Small intestine (tissue), 7 donors: ENCODE measurements around the gene ZBTB42. TPM values are rescaled to one million over a fixed set of nuclear protein-coding genes. Genes with fewer than 3 reads are reported as not detected.

Experiments used
- DNase-seq, 2 donors: peaks; one replicate each; pipeline versions ENCODE4 v3.0.0 to v3.0.0-alpha.2; 2013
- FAIRE-seq: peaks from 2 replicates; lab custom pipeline; 2012; peaks lifted over from hg19 to GRCh38; lab: Jason Lieb, UNC
- H3K27ac ChIP-seq, 3 donors: one replicate each; pipeline ENCODE4 v1.5.1; 2013; ENCODE audit warnings: low read length in 2 of 3, mild to moderate bottlenecking in 2 of 3, control low read depth in 1 of 3, inconsistent platforms in 1 of 3, low read depth in 1 of 3, moderate library complexity in 1 of 3
- H3K27me3 ChIP-seq, 3 donors: one replicate each; pipeline ENCODE4 v1.6.1; 2013; ENCODE audit warnings: low read length in 3 of 3, inconsistent platforms in 1 of 3; ENCODE audit not compliant: control insufficient read depth in 3 of 3, insufficient read depth in 3 of 3
- H3K36me3 ChIP-seq, 3 donors: one replicate each; pipeline ENCODE4 v1.6.1; 2013; ENCODE audit warnings: low read length in 3 of 3, inconsistent platforms in 1 of 3, low read depth in 1 of 3, mild to moderate bottlenecking in 1 of 3, moderate library complexity in 1 of 3; ENCODE audit not compliant: control insufficient read depth in 3 of 3, insufficient read depth in 2 of 3
- H3K4me1 ChIP-seq, 3 donors: one replicate each; pipeline ENCODE4 v1.6.1; 2013; ENCODE audit warnings: low read length in 2 of 3, inconsistent platforms in 1 of 3, low read depth in 1 of 3, mild to moderate bottlenecking in 1 of 3, moderate library complexity in 1 of 3; ENCODE audit not compliant: control insufficient read depth in 3 of 3, insufficient read depth in 2 of 3
- H3K4me3 ChIP-seq, 3 donors: one replicate each; pipeline ENCODE4 v1.5.1; 2013; ENCODE audit warnings: low read length in 3 of 3, control low read depth in 1 of 3, inconsistent platforms in 1 of 3, low read depth in 1 of 3, mild to moderate bottlenecking in 1 of 3, moderate library complexity in 1 of 3
- H3K9me3 ChIP-seq, 2 donors: one replicate each; pipeline ENCODE4 v1.6.1; 2013; ENCODE audit warnings: low read depth in 1 of 2, low read length in 1 of 2; ENCODE audit not compliant: control insufficient read depth in 2 of 2, insufficient read depth in 1 of 2
- WGBS, 3 donors: extraction: QIAGEN DNeasy Blood & Tissue Kit; methylation state at CpG; one replicate each; pipeline ENCODE4 v1.1.7; 2013; 5-methylcytosine and 5-hydroxymethylcytosine counted together
- polyA plus RNA-seq, 4 donors: library from polyadenylated mRNA; stranded (reverse) in 3 of 4; unstranded in 1 of 4; fragments of 200-250 nt in 3 of 4; fragments of 120-200 nt in 1 of 4; gene quantifications; one replicate each; pipeline versions ENCODE4 v1.2.1 to v1.2.3, GENCODE V29; 2013
- donor health status: healthy with polysubstance abuse.
- donor health status: control.
- donor health status: control.
- donor health status: Bipolar disorder and iron deficiency.
- donor health status: healthy.

Gene ZBTB42
- polyA plus RNA-seq, 4 donors = 2.7 to 6.6 (median 5.4) TPM

- DNase-seq = no peak
- 85 to 93% (median 87%) methylated on average over 15 of the region's 15 CpGs for WGBS, 3 donors
- H3K9me3 ChIP-seq = no peaks in the 10 kb centered on the region
- H3K4me3 ChIP-seq = no peak overlapping the region
- no peaks in the 10 kb centered on the region for H3K27me3 ChIP-seq
- no peak overlapping the region for H3K27ac ChIP-seq
- FAIRE-seq = no peak
- H3K36me3 ChIP-seq = peaks cover 5 to 99% (median 11%) of the 10 kb centered on the region in 3 donors
- no peaks in the 10 kb centered on the region for H3K4me1 ChIP-seq
Measured at GRCh38 chr14:104777808-104778249, 23.1 kb upstream of the ZBTB42 start.

GRCh38 chr14:104778694-104779331, 22.1 kb upstream of the ZBTB42 start:
- WGBS, 3 donors = 87 to 90% (median 88%) methylated on average over 15 of the region's 15 CpGs
- no peaks in the 10 kb centered on the region for H3K4me1 ChIP-seq
- no peak overlapping the region for H3K4me3 ChIP-seq
- no peak for DNase-seq
- H3K9me3 ChIP-seq = no peaks in the 10 kb centered on the region
- no peak overlapping the region for H3K27ac ChIP-seq
- FAIRE-seq = no peak
- no peaks in the 10 kb centered on the region for H3K27me3 ChIP-seq
- peaks cover 5 to 97% (median 11%) of the 10 kb centered on the region in 3 donors for H3K36me3 ChIP-seq

GRCh38 chr14:104779776-104780512, 21.0 kb upstream of the ZBTB42 start:
- no peaks in the 10 kb centered on the region for H3K4me1 ChIP-seq
- H3K36me3 ChIP-seq = peaks cover 5 to 93% (median 8%) of the 10 kb centered on the region in 3 donors
- no peak for FAIRE-seq
- H3K27me3 ChIP-seq = no peaks in the 10 kb centered on the region
- no peak overlapping the region for H3K4me3 ChIP-seq
- H3K27ac ChIP-seq = no peak overlapping the region
- no peak for DNase-seq
- 93 to 95% (median 94%) methylated on average over 32 of the region's 32 CpGs for WGBS, 3 donors
- H3K9me3 ChIP-seq = no peaks in the 10 kb centered on the region

GRCh38 chr14:104780513-104781030, 20.3 kb upstream of the ZBTB42 start:
- H3K4me1 ChIP-seq = no peaks in the 10 kb centered on the region
- H3K27me3 ChIP-seq = no peaks in the 10 kb centered on the region
- no peak for DNase-seq
- H3K9me3 ChIP-seq = no peaks in the 10 kb centered on the region
- no peak for FAIRE-seq
- H3K27ac ChIP-seq = no peak overlapping the region
- no peak overlapping the region for H3K4me3 ChIP-seq
- peaks cover 5 to 91% (median 8%) of the 10 kb centered on the region in 3 donors for H3K36me3 ChIP-seq
- 90 to 92% (median 92%) methylated on average over 24 of the region's 24 CpGs for WGBS, 3 donors

- Histone ChIP-seq H3K4me3 (no peak overlapping the region), H3K9me3 (no peaks in the 10 kb centered on the region), H3K27me3 (no peaks in the 10 kb centered on the region), H3K4me1 (no peaks in the 10 kb centered on the region), H3K36me3 (peaks cover 5 to 90% (median 8%) of the 10 kb centered on the region in 3 donors), H3K27ac (no peak overlapping the region)
- 90 to 93% (median 92%) methylated on average over 19 to 20 of the region's 20 CpGs for WGBS, 3 donors
- FAIRE-seq (no peak), DNase-seq (no peak)
Measured at GRCh38 chr14:104781271-104782077, 19.4 kb upstream of the ZBTB42 start.

GRCh38 chr14:104782086-104782807, 18.7 kb upstream of the ZBTB42 start:
- WGBS, 3 donors = 87 to 89% (median 89%) methylated on average over 22 to 28 of the region's 28 CpGs
- Histone ChIP-seq H3K4me1 (no peaks in the 10 kb centered on the region), H3K27me3 (no peaks in the 10 kb centered on the region), H3K4me3 (no peak overlapping the region), H3K27ac (no peak overlapping the region), H3K36me3 (peaks cover 2 to 90% (median 8%) of the 10 kb centered on the region in 3 donors), H3K9me3 (no peaks in the 10 kb centered on the region)
- no peak for FAIRE-seq
- no peak for DNase-seq

- peaks cover 2 to 90% (median 8%) of the 10 kb centered on the region in 3 donors for H3K36me3 ChIP-seq
Measured at GRCh38 chr14:104782808-104783139, 18.1 kb upstream of the ZBTB42 start.

More at GRCh38 chr14:104782808-104783139, 18.1 kb upstream of the ZBTB42 start:
- Histone ChIP-seq H3K4me1 (no peaks in the 10 kb centered on the region), H3K27ac (no peak overlapping the region), H3K9me3 (no peaks in the 10 kb centered on the region), H3K4me3 (no peak overlapping the region), H3K27me3 (no peaks in the 10 kb centered on the region)
- no peak for FAIRE-seq
- no peak for DNase-seq
- 79 to 86% (median 86%) methylated on average over 13 of the region's 13 CpGs for WGBS, 3 donors
